Activated CD8-positive, alpha-beta T cell treated with anti-CD3 and anti-CD28 coated beads, Interleukin-2, amount 10 ng/mL, durations not matched to agents 7 days and 5 days (primary cell): ENCODE measurements around the gene DNAJA1. TPM values are rescaled to one million over a fixed set of nuclear protein-coding genes. Genes with fewer than 3 reads are reported as not detected.

ENCODE experiments used
- ATAC-seq: fragments of 150-1000 bp; cut with Tn5 transposase; one replicate; pipeline ENCODE4 v1.10.0; 2021; ENCODE audit warnings: moderate library complexity
- CTCF ChIA-PET: fragments of 350-600 bp; sonication (Branson Sonifier 250); formaldehyde crosslinking; loops from one replicate; lab custom pipeline; 2021; ENCODE audit warnings: antibody characterized with exemption; lab: Charles Lee
- POLR2A ChIA-PET: fragments of 350-600 bp; sonication (Branson Sonifier 250); formaldehyde crosslinking; loops from one replicate; lab custom pipeline; 2021; ENCODE audit warnings: antibody characterized with exemption; lab: Charles Lee
- DNase-seq: peaks from one replicate; pipeline ENCODE4 v3.0.0-alpha.2; 2020
- H3K27ac Mint-ChIP-seq: one replicate; pipeline ENCODE4 v1.8.0; 2021; ENCODE audit warnings: mild to moderate bottlenecking, mixed read lengths
- H3K27me3 Mint-ChIP-seq: one replicate; pipeline ENCODE4 v1.8.0; 2021; ENCODE audit warnings: low read depth, mixed read lengths
- H3K36me3 Mint-ChIP-seq: one replicate; pipeline ENCODE4 v1.8.0; 2021; ENCODE audit warnings: low read depth, mixed read lengths
- H3K4me1 Mint-ChIP-seq: one replicate; pipeline ENCODE4 v1.8.0; 2021; ENCODE audit warnings: low read depth, mixed read lengths
- H3K4me3 Mint-ChIP-seq: one replicate; pipeline ENCODE4 v1.8.0; 2021; ENCODE audit warnings: mild to moderate bottlenecking, mixed read lengths
- H3K9me3 Mint-ChIP-seq: one replicate; pipeline ENCODE4 v1.8.0; 2022; ENCODE audit warnings: mixed read lengths; ENCODE audit not compliant: insufficient read depth
- total RNA-seq, 2 experiments: library from RNA; stranded (reverse); gene quantifications; one replicate each; pipeline ENCODE4 v1.2.3, GENCODE V29; 2021

The DNAJA1 gene
- total RNA-seq, 2 experiments from 2014 or later: 158 to 159 TPM

DNA sequence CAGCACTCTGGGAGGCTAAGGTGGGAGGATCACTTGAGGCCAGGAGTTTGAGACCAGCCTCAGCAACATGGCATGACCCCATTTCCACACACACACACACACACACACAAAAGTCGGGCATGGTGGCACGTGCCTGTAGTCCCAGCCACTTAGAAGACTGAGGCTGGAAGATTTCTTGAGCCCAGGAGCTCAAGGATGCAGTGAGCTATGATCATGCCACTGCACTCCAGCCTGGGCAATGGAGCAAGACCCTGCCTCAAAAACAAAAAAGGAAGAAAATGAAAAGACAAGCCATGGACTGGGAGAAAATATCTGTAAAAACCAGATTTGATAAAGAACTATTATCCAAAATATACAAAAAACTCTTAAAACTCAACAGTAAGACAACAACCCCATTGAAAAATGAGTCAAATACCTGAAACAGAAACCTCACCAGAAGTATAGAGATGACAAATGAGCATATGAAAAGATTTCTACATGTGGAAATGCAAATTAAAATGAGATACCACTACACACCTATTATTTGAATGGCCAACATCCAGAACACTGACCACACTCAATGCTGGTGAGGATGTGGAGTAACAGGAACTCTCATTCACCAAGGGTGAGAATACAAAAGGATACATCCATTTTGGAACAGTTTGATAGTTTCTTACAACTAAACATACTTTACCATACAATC, 24.7 kb downstream of the DNAJA1 start:
- Mint-ChIP-seq H3K27ac (no peak overlapping the region), H3K9me3 (no peaks in the 10 kb centered on the region), H3K27me3 (no peaks in the 10 kb centered on the region), H3K4me3 (no peak overlapping the region), H3K36me3 (peaks cover 49% of the 10 kb centered on the region), H3K4me1 (peaks cover 6% of the 10 kb centered on the region)
- no peak for DNase-seq
- ATAC-seq: no peak
- POLR2A ChIA-PET: interaction anchor here (0.9 to 1.1 kb wide), 2 partner anchors 25 to 26 kb away, joined by 3 to 4 read pairs; partner anchors contain the start of genes DNAJA1 and SMU1
- CTCF ChIA-PET: no interaction called here

DNA sequence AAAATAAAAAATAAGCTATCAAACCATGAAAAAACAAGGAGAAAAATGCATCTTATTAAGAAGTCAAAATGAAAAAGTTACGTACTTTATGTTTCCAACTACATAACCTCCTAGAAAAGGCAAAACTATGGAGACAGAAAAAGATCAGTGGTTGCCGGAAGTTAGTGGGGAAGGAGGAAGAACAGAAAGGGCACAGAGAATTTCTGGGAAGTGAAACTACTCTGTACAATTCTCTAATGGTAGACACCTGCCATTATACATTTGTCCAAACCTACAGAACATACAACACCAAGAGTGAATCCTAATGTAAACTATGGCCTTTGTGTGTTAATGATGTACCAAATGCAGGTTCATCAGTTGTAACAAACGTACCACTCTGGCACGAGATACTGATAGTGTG, 26.1 kb downstream of the DNAJA1 start:
- peaks cover 49% of the 10 kb centered on the region for H3K36me3 Mint-ChIP-seq
- ATAC-seq (no peak), DNase-seq (no peak)
- POLR2A ChIA-PET: interaction anchor here (1.1 kb wide), 1 partner anchor 25 kb away, joined by 4 read pairs; the partner anchor contains the start of gene SMU1
- H3K27ac Mint-ChIP-seq: no peak overlapping the region
- peaks cover 1% of the 10 kb centered on the region for H3K4me1 Mint-ChIP-seq
- H3K9me3 Mint-ChIP-seq: no peaks in the 10 kb centered on the region
- CTCF ChIA-PET: no interaction called here
- H3K4me3 Mint-ChIP-seq: no peak overlapping the region
- no peaks in the 10 kb centered on the region for H3K27me3 Mint-ChIP-seq

DNA sequence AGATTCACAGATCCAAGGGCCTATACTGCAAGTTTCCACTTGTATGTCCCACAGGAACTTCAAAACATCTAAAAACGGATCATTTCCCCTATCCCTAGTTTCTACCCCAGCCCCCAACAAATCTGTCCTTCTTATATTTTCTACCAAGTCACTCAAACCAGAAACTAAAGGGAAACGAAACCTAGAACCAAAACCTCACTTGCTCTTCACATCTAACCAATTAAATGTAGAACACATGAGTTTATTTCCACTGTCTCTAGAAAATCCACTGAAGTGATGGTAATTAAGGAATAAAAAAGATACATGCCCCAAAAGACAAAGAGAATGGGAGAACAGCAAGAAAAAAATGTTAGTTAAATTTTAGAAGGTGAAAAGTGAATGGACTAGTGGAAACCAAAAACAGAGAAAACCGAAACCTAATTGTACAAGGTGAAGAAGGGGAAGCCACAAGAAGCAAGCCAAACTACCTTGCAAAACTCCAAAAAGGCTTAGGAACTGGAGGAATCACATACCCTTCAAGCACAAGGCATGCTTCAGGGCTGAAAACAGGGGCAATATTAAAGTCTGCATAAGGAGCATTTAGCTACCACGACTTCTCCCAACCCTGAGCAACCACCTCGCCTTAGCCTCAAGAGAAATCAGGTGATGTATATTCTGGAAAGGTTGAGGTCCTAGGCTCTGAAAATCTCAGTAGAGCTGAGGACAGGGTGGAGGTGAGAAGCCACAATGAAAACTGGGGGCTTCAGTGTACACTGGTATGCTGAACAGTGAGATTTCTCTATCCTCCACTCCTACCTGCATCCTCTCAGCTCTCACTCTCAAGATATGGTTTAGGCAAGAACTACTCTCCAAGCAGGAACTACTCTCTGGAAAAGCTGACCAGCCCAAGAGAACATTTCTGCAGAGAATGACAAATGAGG, 40.3 kb downstream of the DNAJA1 start:
- peak; percentile 41 for ATAC-seq
- Mint-ChIP-seq H3K4me3 (no peak overlapping the region), H3K27ac (peak overlapping the region; percentile 64), H3K27me3 (no peaks in the 10 kb centered on the region), H3K4me1 (peaks cover 14% of the 10 kb centered on the region), H3K36me3 (peaks cover 59% of the 10 kb centered on the region), H3K9me3 (no peaks in the 10 kb centered on the region)
- ChIA-PET POLR2A (interaction anchor here (0.7 to 1.1 kb wide), 4 partner anchors 40 to 225 kb away, joined by 3 to 5 read pairs (median 3); partner anchors contain the start of genes DNAJA1 and NFX1), CTCF (no interaction called here)
- DNase-seq: no peak

DNA sequence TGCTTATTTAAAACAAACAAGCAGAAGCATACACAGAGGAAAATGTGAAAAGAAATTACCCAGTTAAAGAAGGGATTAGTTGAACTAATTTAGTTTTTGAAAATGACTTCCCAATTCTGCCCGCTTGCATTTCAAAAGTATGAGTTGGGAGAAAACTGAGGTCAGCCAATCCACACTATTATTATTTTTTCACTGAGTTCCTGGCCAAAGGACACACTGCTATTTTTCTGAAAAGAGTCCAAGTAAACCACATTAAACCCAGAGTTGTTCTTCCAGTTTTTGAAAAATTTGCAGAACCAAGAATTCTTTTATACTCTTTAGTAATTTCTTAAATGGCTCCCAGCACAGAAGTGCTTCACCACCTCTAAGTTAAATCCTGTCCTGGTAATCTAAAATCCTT, 43.9 kb downstream of the DNAJA1 start:
- no peaks in the 10 kb centered on the region for H3K27me3 Mint-ChIP-seq
- ATAC-seq (no peak), DNase-seq (no peak)
- ChIA-PET POLR2A (interaction anchor here (1.9 kb wide), 1 partner anchor 44 kb away, joined by 10 read pairs; the partner anchor contains the start of gene DNAJA1), CTCF (no interaction called here)
- H3K4me1 Mint-ChIP-seq: peaks cover 27% of the 10 kb centered on the region
- no peaks in the 10 kb centered on the region for H3K9me3 Mint-ChIP-seq
- H3K36me3 Mint-ChIP-seq: peaks cover 62% of the 10 kb centered on the region
- no peak overlapping the region for H3K27ac Mint-ChIP-seq
- H3K4me3 Mint-ChIP-seq: no peak overlapping the region

DNA sequence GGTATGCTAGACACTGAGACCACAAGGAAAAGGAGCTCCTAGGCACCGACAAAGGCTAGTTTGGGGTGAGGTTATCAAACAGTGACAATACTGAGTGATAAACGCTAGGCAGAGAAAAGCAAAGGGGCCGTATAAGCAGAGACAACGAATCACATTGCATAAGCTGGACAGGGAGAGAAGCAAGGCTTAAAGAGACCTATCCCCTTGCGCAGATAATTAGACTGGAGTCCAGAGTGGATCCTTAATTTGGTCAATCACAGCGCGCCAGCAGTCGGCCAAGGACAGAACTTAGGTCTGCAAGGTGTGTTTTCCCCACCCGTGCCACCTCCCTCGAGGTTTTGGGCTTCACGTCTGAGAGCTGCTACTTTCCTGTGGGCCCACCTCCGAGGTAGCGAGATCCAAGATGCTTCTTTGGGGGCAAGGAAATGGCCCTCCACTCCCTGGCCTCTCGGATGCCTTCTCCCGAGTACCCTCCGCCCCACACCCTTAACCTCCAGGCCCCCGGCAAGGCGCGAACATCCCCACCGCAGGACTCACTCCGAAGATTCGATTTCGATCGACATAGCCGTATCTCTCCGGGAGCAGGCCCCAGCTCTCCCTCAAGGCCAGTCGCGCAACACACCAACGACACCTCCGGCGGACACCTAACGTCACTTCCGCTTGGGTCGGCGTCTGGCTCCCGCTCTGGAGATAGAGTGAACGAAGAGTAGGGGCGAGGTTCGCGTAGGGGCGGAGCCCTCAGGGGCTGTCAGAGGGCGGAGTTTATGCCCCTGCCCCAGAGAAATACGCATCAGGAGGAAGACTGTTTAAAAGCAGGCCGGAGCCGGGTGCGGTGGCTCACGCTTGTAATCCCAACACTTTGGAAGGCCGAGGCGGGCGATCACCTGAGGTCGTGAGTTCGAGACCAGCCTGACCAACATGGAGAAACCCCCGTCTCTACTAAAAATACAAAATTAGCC, 51.3 kb downstream of the DNAJA1 start, which contains the start of gene SMU1:
TSS of gene SMU1 (minus strand) at position 629 of the 959 bp plus-strand sequence. CDS start at position 563, 66 bp downstream.
- Mint-ChIP-seq H3K4me1 (peaks cover 30% of the 10 kb centered on the region), H3K27me3 (no peaks in the 10 kb centered on the region), H3K9me3 (no peaks in the 10 kb centered on the region), H3K4me3 (peak within 1 kb of the TSS; percentile 98), H3K27ac (peak within 1 kb of the TSS; percentile 100), H3K36me3 (peaks cover 21% of the 10 kb centered on the region)
- ChIA-PET CTCF (interaction anchor here (0.8 to 2.1 kb wide), 8 partner anchors 9 to 697 kb away, joined by 3 to 12 read pairs (median 4); no protein-coding TSS in a partner anchor), POLR2A (interaction anchor here (0.6 to 2.9 kb wide), 24 partner anchors 9 to 214 kb away, joined by 3 to 31 read pairs (median 4); partner anchors contain the start of genes APTX, B4GALT1, DNAJA1 and NFX1)
- ATAC-seq (peak; percentile 98), DNase-seq (peak; percentile 98)

DNA sequence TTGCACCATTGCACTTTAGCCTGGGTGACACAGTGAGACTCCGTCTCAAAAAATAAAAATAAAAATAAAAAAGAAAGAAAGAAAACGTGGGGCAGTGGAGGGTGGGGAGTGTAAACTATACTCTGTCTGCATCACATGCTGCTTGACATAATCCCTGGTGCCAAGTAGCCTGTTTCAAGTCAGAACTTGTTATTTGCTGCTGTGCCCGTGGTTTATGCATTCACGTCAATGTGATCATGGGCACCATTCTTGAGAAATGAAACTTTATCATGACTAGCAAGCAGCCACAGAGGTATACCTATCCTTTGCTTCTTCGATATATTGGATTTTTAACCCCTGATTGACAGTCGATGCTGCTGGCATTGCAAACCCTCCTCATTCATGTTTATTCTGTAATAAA, 55.5 kb downstream of the DNAJA1 start:
- DNase-seq: no peak
- Mint-ChIP-seq H3K36me3 (no peaks in the 10 kb centered on the region), H3K4me1 (peaks cover 12% of the 10 kb centered on the region), H3K4me3 (no peak overlapping the region), H3K9me3 (no peaks in the 10 kb centered on the region), H3K27ac (no peak overlapping the region), H3K27me3 (no peaks in the 10 kb centered on the region)
- POLR2A ChIA-PET: interaction anchor here (0.6 to 1.0 kb wide), 3 partner anchors 87 to 648 kb away, joined by 3 read pairs; partner anchors contain the start of gene B4GALT1
- CTCF ChIA-PET: interaction anchor here (0.9 to 3.1 kb wide), 5 partner anchors 87 to 172 kb away, joined by 4 to 37 read pairs (median 4); partner anchors contain the start of gene B4GALT1
- no peak for ATAC-seq

DNA sequence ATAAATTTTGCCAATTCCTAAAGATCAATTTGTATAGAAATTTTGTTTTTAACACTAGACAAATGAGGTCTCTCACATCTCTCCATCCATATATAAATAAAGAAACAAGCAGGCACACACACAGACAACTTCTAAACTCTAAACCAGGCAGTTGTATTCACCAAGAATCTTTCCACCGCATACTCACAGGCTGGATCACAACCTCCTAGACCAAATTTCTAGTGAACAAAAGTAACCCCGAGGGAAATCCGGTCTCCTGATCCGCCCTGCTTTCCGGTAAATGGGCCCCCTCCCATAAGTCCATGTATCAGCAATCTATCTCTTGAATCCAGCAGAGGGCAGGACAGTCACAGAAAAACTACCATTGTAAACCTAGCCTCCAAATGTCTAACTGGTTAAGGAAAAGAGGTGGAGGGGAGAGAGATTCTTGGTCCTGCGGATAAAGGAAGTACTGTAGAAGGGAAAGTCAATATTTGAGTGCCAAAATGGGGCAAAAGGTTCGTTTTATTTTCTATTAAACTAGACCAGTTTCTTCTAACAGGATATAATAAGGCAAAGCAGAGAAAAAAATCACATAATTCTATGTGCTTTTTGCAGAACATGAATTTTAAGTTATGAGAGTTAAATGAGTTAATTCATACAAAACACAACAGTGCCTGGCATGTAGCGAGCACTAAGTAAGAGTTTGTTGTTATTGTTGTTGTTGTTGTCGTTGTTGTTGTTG, 56.2 kb downstream of the DNAJA1 start:
- ChIA-PET POLR2A (interaction anchor here (0.6 to 1.0 kb wide), 4 partner anchors 85 to 648 kb away, joined by 3 read pairs; partner anchors contain the start of gene B4GALT1), CTCF (interaction anchor here (0.9 to 3.1 kb wide), 6 partner anchors 86 to 171 kb away, joined by 4 to 39 read pairs (median 20); partner anchors contain the start of gene B4GALT1)
- ATAC-seq (peak; percentile 54), DNase-seq (peak; percentile 84)
- Mint-ChIP-seq H3K4me1 (peaks cover 10% of the 10 kb centered on the region), H3K27me3 (no peaks in the 10 kb centered on the region), H3K9me3 (no peaks in the 10 kb centered on the region), H3K36me3 (no peaks in the 10 kb centered on the region), H3K4me3 (no peak overlapping the region), H3K27ac (no peak overlapping the region)

DNA sequence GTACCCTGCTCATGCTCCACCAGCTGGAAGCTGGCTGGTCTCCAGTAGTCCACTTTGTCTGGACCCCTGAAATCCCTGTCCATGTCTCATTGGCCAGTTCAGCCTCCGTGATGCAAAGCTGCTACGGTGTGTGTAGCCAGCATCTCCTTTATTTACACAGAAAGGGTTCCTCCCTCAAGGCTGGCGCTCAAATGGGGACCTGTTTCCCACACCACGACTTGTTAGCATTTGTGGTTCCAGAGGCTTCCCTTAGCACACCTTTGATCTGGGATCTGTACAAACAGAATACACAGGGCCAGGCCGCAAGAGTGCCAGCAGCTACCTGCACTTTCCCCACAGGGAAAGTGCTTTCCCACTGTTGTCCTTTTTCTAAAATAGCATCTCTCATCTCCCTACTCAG, 57.1 kb downstream of the DNAJA1 start:
- POLR2A ChIA-PET: interaction anchor here (0.7 to 1.1 kb wide), 2 partner anchors 85 to 144 kb away, joined by 3 read pairs; partner anchors contain the start of gene B4GALT1
- H3K4me3 Mint-ChIP-seq: peak overlapping the region; percentile 32
- ATAC-seq (peak; percentile 48), DNase-seq (peak; percentile 38)
- H3K27ac Mint-ChIP-seq: peak overlapping the region; percentile 56
- no peaks in the 10 kb centered on the region for H3K9me3 Mint-ChIP-seq
- CTCF ChIA-PET: interaction anchor here (0.7 to 2.8 kb wide), 6 partner anchors 38 to 144 kb away, joined by 3 to 39 read pairs (median 4); partner anchors contain the start of gene B4GALT1
- peaks cover 6% of the 10 kb centered on the region for H3K4me1 Mint-ChIP-seq
- no peaks in the 10 kb centered on the region for H3K36me3 Mint-ChIP-seq
- no peaks in the 10 kb centered on the region for H3K27me3 Mint-ChIP-seq

DNA sequence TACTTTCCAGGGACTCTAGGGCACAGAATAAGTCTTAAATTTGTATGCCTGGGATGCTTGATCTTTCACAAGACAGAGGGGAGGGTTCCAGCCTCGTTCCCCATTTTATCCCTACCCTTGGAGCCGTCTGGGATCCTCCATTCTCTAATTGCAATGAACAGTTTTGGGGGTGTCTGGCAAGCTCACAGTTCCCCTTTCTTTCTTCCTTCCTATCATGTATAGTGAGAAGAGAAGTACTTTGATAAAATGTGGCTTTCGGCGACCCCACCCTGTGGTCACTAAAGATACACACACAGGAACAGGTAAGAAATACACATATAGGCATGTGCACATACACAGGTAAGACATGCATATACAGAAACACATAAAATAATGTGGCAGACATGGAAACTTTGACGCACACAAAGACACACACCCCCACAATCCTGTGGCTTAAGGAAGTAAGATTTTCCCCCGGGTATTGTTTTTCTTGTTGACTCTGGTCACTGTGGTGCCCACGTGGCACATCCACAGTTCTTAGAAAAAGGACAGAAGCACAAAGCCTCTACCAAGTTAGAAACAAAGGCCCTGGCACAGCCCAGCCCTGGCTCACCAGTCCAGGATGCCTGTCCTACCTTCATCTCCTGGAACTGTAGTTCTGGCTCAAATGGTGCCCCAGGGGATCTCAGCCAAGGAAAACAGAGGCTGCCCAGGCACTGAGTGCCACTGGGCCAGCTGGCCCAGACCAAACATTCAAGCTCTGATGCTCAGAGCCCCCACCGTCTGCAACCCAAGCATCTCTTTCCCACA, 57.7 kb downstream of the DNAJA1 start:
- CTCF ChIA-PET: interaction anchor here (0.7 to 2.8 kb wide), 6 partner anchors 38 to 143 kb away, joined by 3 to 39 read pairs (median 4); partner anchors contain the start of gene B4GALT1
- Mint-ChIP-seq H3K4me3 (peak overlapping the region; percentile 32), H3K27me3 (no peaks in the 10 kb centered on the region), H3K27ac (peak overlapping the region; percentile 56), H3K4me1 (peaks cover 4% of the 10 kb centered on the region), H3K9me3 (no peaks in the 10 kb centered on the region), H3K36me3 (no peaks in the 10 kb centered on the region)
- ATAC-seq (peak; percentile 21), DNase-seq (no peak)
- POLR2A ChIA-PET: interaction anchor here (0.7 to 1.1 kb wide), 2 partner anchors 85 to 143 kb away, joined by 3 read pairs; partner anchors contain the start of gene B4GALT1
